ENCODE data around the gene DNALI1. TPM values are rescaled to one million over a fixed set of nuclear protein-coding genes. Genes with fewer than 3 reads are reported as not detected.

The DNALI1 gene
- total and polyA plus RNA-seq, 2 of the 4 experiments (the other 2 are of a cell fraction), result 9.1 to 10.1 TPM

DNA sequence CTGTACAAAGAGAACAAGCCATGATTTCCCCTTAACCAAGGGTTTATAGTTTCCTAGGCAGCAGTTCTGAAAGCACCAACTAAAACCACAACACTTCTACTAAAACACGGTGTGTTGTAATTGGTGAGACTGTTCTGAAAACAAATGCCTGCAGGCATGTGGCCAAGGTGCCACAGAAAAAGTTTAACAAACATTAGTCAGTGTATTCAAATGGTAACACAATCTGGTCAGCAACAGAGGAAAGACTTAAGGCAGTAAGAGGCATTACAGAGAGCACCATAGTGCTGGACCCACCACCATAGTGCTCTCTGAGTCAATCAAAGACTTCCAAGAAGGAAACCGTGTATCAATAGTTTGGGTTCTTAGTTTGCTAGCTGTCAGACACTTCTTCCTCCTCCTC, 19.4 kb upstream of the DNALI1 start:
- WGBS, 2 experiments (ENCODE audit: extremely low coverage in 2 of 2, insufficient read length in 1 of 2), result no CpG with 5 or more reads among the region's 2 CpGs
- no peak overlapping the region for H4K8ac ChIP-seq (ENCODE audit: low read depth in 2 of 2, low read length in 2 of 2)
- H3K27me3 ChIP-seq (ENCODE audit: control insufficient read depth, insufficient read depth, low read length), result no peaks in the 10 kb centered on the region
- DNase-seq, result peak; percentile 83
- H3K4ac ChIP-seq (ENCODE audit: low read depth, low read length), result no peak overlapping the region
- TF ChIP-seq BHLHE40 (IDR thresholded peaks at IDR 0.05; ENCODE audit: low read depth, low read length) (no peak), RAD21 (IDR thresholded peaks at IDR 0.05; ENCODE audit: low read length) (no peak), RCOR1 (IDR thresholded peaks at IDR 0.05; ENCODE audit: insufficient replicate concordance, low read length) (no peak), CEBPB (IDR thresholded peaks at IDR 0.05; ENCODE audit: low read depth, low read length) (no peak), MXI1 (IDR thresholded peaks at IDR 0.05; ENCODE audit: borderline replicate concordance, low read depth, low read length) (no peak), FOS (IDR thresholded peaks at IDR 0.05; ENCODE audit: low read depth, low read length) (no peak), CHD1 (IDR thresholded peaks at IDR 0.05; ENCODE audit: low read depth, low read length) (no peak), NFE2L2 (IDR thresholded peaks at IDR 0.05; ENCODE audit: low read depth, low read length) (no peak), RFX5 (IDR thresholded peaks at IDR 0.05; ENCODE audit: low read depth, low read length) (no peak), MAZ (IDR thresholded peaks at IDR 0.05; ENCODE audit: borderline replicate concordance, low read depth, low read length) (no peak), SMC3 (IDR thresholded peaks at IDR 0.05; ENCODE audit: low read depth, low read length) (no peak), MAFK (IDR thresholded peaks at IDR 0.05; ENCODE audit: low read depth, low read length) (no peak), POLR2A (IDR thresholded peaks at IDR 0.05; ENCODE audit: low read depth, low read length) (no peak)
- TF ChIP-seq, protein P1, sequence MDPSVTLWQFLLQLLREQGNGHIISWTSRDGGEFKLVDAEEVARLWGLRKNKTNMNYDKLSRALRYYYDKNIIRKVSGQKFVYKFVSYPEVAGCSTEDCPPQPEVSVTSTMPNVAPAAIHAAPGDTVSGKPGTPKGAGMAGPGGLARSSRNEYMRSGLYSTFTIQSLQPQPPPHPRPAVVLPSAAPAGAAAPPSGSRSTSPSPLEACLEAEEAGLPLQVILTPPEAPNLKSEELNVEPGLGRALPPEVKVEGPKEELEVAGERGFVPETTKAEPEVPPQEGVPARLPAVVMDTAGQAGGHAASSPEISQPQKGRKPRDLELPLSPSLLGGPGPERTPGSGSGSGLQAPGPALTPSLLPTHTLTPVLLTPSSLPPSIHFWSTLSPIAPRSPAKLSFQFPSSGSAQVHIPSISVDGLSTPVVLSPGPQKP (IDR thresholded peaks at IDR 0.05; ENCODE audit: borderline replicate concordance, low read depth, low read length), result no peak
- TF ChIP-seq, protein P2, sequence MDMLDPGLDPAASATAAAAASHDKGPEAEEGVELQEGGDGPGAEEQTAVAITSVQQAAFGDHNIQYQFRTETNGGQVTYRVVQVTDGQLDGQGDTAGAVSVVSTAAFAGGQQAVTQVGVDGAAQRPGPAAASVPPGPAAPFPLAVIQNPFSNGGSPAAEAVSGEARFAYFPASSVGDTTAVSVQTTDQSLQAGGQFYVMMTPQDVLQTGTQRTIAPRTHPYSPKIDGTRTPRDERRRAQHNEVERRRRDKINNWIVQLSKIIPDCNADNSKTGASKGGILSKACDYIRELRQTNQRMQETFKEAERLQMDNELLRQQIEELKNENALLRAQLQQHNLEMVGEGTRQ (IDR thresholded peaks at IDR 0.05; ENCODE audit: low read depth, low read length), result no peak; the same call in 1 of the 2 replicates
- TF ChIP-seq, protein P3, sequence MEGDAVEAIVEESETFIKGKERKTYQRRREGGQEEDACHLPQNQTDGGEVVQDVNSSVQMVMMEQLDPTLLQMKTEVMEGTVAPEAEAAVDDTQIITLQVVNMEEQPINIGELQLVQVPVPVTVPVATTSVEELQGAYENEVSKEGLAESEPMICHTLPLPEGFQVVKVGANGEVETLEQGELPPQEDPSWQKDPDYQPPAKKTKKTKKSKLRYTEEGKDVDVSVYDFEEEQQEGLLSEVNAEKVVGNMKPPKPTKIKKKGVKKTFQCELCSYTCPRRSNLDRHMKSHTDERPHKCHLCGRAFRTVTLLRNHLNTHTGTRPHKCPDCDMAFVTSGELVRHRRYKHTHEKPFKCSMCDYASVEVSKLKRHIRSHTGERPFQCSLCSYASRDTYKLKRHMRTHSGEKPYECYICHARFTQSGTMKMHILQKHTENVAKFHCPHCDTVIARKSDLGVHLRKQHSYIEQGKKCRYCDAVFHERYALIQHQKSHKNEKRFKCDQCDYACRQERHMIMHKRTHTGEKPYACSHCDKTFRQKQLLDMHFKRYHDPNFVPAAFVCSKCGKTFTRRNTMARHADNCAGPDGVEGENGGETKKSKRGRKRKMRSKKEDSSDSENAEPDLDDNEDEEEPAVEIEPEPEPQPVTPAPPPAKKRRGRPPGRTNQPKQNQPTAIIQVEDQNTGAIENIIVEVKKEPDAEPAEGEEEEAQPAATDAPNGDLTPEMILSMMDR (conservative IDR thresholded peaks at IDR 0.05; ENCODE audit: low read depth, low read length), result no peak
- H3K9me1 ChIP-seq (ENCODE audit: insufficient read depth, low read length), result peaks cover 16% of the 10 kb centered on the region
- no peak overlapping the region for H2AK5ac ChIP-seq (ENCODE audit: low read depth, low read length)
- dilution Hi-C loops (cut with HindIII; ENCODE audit: low sequenced_read_pairs, unreplicated experiment), result no loop called here
- ATAC-seq (ENCODE audit: low read depth), result peak; percentile 84
- H4K91ac ChIP-seq (ENCODE audit: insufficient read depth, low read depth, low read length), result no peak overlapping the region
- no peak overlapping the region for H3K27ac ChIP-seq (ENCODE audit: insufficient read depth, low read length)
- no peaks in the 10 kb centered on the region for H3K9me3 ChIP-seq (ENCODE audit: control insufficient read depth, insufficient read depth, low read length)
- no peak overlapping the region for H2AK9ac ChIP-seq (replicated peaks; ENCODE audit: low read depth, low read length, poor library complexity)
- ChIA-PET CTCF (no interaction called here), POLR2A (ENCODE audit: unreplicated experiment) (no interaction called here)
- H3K56ac ChIP-seq (ENCODE audit: extremely low read depth, insufficient read depth, low read length), result no peak overlapping the region
- H4K20me1 ChIP-seq (ENCODE audit: insufficient read depth, low read length), result peaks cover 19% of the 10 kb centered on the region
- peaks cover 11% of the 10 kb centered on the region for H3K4me1 ChIP-seq (ENCODE audit: control insufficient read depth, insufficient read depth, low read length)
- in situ Hi-C loops (cut with MboI; ENCODE audit: low sequenced_read_pairs), result no loop called here
- H3K4me3 ChIP-seq (ENCODE audit: insufficient read depth, low read depth, low read length), result no peak overlapping the region
- no peak overlapping the region for H2BK15ac ChIP-seq (ENCODE audit: low read depth, low read length)
- peak overlapping the region; percentile 37 for H2BK5ac ChIP-seq (ENCODE audit: low read depth, low read length, poor library complexity, severe bottlenecking)
- no peak overlapping the region for H2BK120ac ChIP-seq (ENCODE audit: low read depth, low read length)
- no peak overlapping the region for H3K14ac ChIP-seq (replicated peaks; ENCODE audit: low read depth, low read length)
- no peak overlapping the region for H2BK20ac ChIP-seq (ENCODE audit: low read depth, low read length)
- intact Hi-C loops (cut with micrococcal nuclease), result no loop called here
- peaks cover 27 to 54% of the 10 kb centered on the region in 2 experiments for H3K79me1 ChIP-seq (ENCODE audit: low read depth in 1 of 2, low read length in 2 of 2)
- H4K5ac ChIP-seq (ENCODE audit: low read depth, low read length), result no peak overlapping the region
- H3K4me2 ChIP-seq (ENCODE audit: low read depth, low read length), result peak overlapping the region; percentile 61; the same call in 1 of the 2 replicates
- H3K23ac ChIP-seq (ENCODE audit: low read depth, low read length), result no peak overlapping the region
- H3K18ac ChIP-seq (ENCODE audit: low read depth, low read length), result no peak overlapping the region
- H3K36me3 ChIP-seq (ENCODE audit: control insufficient read depth, insufficient read depth, low read length), result peaks cover 22% of the 10 kb centered on the region
- H3K9ac ChIP-seq (ENCODE audit: low read depth, low read length), result no peak overlapping the region
- no TSS peak for BruUV-seq (replicated peaks)
- no peak overlapping the region for H2AFZ ChIP-seq (replicated peaks; ENCODE audit: low read length, poor library complexity)

Measured in IMR-90 (cell line).